Suppressor macrophage treated with lipopolysaccharide for 4 hours (primary cell): ENCODE measurements around the gene CADM3.

Source experiments
- DNase-seq: peaks from one replicate; pipeline ENCODE4 v3.0.0-alpha.2; 2020

The CADM3 gene

GRCh38 chr1:159175571-159175970 lies 4.2 kb downstream of the CADM3 start:
- no peak for DNase-seq

GRCh38 chr1:159177272-159177907 lies 6.0 kb downstream of the CADM3 start:
- peak; percentile 42 for DNase-seq

DNA sequence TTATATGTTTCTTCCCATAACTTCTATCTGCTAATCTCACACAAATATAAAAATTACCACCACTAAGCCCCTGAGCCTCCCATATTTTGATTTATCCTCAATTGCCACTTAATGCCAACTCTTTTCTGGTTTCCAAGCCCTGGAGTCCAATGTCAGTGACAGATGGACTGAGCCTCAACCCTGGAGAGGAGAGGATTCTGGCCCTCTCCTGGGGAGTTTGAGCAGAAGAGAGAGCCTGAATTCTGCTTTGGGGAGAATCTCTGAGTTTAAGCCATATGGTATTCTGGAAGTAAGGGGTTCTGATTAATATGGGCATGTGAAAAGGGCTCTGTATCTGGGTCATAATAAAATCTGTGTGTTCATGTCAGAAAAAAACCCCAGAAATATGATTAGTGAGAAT lies 8.5 kb downstream of the CADM3 start:
- no peak for DNase-seq

DNA sequence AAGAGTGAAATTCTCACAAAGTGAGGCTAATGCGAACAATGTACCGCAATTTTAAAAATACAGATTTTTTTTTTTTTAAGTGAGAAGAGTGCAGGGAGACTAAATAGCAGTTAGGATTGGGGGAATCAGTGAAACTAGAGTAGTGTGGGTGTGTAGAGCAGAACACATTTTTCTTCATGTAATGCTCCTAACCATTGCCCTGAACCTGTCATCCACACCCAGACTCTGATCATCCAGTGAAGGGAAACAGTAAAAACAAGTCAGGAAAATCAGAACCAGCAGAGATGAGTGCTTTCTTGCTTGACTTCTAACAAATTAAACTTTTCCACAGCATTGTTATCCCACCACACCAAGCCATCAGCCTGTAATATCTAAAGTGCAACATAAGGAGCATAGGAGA lies 9.1 kb downstream of the CADM3 start:
- no peak for DNase-seq

DNA sequence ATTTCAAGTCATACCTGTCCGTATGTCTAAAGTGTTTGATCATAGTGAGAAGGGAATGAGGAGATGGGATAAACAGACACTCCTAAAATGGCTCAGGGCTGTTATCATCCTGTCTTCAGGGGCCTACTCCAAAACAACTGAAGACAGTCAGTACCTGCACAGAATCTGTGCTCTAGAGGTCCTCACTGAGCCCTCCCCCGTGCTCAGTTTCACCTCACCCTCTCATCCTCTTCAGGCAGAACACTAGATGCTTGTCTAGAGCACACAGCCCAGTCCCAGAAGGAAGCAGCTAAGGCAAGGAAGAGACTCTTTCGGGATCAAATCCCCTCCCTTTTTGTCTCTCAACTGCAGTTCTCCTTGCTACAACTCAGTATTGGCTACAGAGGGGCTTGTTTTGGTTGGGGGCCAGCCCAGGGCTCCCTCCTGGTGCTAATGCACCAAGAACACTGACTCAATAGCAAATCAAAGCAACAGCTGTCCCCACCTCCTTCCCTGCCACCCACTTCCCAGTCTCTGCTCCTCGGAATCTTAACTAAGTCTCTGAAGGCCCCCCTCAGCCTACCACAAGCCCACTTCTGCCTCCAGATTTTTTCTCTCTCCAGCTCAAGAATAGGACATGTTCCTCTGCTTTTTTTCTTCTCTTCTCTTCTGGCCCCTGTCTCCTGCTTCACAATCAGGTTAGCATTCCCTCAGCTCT lies 10.1 kb downstream of the CADM3 start:
- DNase-seq = no peak

DNA sequence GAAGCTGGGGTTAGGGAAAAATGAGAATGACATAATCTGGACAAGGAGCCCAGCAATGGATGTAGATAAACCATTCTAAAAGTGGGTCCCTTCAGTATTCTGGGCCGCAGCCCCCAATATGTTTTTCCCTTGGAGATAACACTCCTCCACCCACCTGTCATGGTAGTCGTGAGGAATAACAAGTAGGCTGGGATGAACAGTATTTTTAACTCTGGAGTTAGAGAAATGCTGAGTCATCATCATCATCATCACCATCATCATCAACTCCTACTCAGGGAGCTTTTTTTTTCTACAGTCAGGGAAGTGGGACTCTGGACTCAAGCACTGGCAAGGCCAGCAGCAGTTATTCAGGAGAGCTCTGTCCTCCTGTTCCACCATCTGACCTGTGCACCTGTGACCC lies 12.8 kb downstream of the CADM3 start:
- DNase-seq = no peak

DNA sequence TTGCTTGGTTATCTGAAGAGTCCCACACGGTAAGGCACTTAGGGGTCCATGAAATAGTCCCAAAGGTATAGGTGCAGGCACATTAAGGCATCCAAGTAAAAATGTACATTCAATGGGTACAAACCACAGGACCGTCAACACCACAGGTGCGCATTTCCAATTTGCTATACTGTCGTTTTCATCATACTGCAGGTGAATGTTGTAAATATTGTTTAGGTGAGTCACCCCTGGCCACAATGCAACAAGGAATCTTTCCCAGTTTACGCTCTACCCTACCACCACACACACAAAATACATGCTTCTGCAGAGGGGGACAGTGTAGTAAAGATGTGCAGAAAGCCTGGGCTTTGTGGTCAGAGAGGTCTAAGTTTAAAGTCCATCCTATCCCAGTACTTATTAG lies 13.7 kb downstream of the CADM3 start:
- DNase-seq = no peak

- DNase-seq = no peak
These were observed 15.6 kb downstream of the CADM3 start for GRCh38 chr1:159187033-159187432.

- no peak for DNase-seq
These were observed 16.4 kb downstream of the CADM3 start for GRCh38 chr1:159187647-159188374.

GRCh38 chr1:159188375-159188788 lies 17.0 kb downstream of the CADM3 start:
- peak; percentile 48 for DNase-seq

DNA sequence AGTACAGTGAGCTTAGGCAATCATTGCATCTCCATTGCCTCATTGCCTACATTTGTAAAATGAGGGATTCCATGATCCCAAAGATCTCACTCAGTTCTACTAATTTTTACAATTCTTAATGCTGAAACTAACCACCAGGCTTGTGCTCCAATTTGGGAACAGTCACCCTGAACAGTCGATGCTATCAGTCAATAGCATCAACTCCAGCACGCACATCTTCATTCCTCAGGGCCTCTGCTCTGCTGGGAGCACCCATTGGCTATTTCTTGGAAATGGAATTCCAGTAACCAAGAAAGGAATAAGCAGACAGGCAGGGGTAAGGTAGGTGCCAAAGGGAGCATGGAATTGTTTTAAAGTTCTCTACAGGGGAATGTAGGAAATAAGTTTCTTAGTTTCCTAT lies 19.0 kb downstream of the CADM3 start:
- DNase-seq = no peak

GRCh38 chr1:159196543-159196942 lies 25.1 kb downstream of the CADM3 start:
- no peak for DNase-seq

- DNase-seq = peak; percentile 89
These were observed 26.4 kb downstream of the CADM3 start for GRCh38 chr1:159197561-159198557.

GRCh38 chr1:159199901-159200300 lies 28.5 kb downstream of the CADM3 start:
- no peak for DNase-seq

- no peak for DNase-seq
These were observed 29.4 kb downstream of the CADM3 start for GRCh38 chr1:159200769-159201168.

GRCh38 chr1:159201642-159202041 lies 30.2 kb downstream of the CADM3 start:
- DNase-seq = no peak

DNA sequence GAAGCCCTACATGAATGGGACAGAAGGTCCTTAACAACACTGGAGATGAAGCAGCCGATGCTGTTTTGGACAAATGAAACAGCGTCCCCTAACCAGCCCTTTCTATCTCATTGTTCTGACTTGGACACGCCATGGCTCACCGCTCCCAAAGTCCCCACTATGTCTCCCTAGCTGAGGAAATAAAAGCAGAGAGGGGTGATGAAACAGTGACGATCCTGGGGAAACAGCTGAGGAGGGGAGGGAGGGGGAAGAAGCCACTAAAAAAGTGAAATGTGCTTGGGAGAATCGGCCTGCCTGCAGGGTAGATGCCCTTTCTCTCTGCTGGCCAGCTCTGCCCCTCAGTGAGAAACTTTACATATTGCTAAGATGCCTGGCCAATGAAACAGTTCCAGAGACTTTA lies 32.2 kb downstream of the CADM3 start:
- no peak for DNase-seq

DNA sequence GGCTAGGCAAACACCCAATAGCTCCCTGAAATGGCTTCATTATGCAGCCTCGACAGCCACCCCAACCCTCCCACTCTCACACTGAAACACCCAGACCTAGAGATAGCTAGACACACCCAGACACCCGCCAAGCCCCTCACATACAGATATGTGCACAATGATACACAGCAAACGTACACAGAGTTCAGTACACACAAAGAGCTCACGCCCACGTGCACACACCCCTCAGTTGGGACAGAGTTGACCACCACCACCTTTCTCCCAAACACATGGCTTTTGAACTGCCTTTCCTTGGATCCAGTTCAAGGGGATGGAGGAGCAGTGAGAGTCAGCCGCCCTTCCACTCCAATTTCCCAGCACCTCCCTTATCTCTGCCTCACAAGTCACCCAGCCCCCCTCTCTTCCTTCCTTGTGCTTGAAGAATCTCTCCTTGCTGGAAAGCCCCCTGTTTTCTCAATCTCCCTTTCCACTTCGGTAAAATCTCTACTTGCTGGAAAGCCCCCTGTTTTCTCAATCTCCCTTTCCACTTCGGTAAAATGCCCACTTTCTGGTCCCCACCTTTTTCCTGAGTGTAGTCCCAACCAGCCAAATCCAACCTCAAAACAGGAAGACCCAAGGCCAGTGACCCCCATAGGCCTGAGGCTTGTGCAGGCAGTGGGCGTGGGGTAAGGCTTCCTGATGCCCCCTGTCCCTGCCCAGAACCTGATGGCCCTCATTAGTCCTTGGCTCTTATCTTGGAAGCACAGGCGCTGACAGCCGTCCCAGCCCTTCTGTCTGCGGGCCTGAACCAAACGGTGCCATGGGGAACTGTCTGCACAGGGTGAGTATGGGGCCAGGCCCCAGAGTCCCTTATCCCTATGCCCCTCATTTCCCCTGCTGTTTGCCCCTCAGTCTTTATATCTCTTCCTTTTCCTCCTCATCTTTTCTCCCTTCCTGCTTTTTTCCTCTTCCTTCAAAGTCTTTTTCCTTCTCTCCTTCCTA lies 33.0 kb downstream of the CADM3 start, which contains the start of gene ACKR1:
ACKR1 (plus strand) TSS at position 715 of the 981 bp plus-strand sequence; CDS start at position 800, 85 bp downstream.
- no peak for DNase-seq

- DNase-seq = no peak
These were observed 33.8 kb downstream of the CADM3 start for GRCh38 chr1:159205225-159205624.

DNA sequence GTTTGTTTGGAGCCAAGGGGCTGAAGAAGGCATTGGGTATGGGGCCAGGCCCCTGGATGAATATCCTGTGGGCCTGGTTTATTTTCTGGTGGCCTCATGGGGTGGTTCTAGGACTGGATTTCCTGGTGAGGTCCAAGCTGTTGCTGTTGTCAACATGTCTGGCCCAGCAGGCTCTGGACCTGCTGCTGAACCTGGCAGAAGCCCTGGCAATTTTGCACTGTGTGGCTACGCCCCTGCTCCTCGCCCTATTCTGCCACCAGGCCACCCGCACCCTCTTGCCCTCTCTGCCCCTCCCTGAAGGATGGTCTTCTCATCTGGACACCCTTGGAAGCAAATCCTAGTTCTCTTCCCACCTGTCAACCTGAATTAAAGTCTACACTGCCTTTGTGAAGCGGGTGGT lies 34.7 kb downstream of the CADM3 start:
- no peak for DNase-seq

- no peak for DNase-seq
These were observed 35.7 kb downstream of the CADM3 start for GRCh38 chr1:159207080-159207479.
